Tongue (tissue), 2 donors: ENCODE data around the gene ZFHX3. TPM values are rescaled to one million over a fixed set of nuclear protein-coding genes. Genes with fewer than 3 reads are reported as not detected.

Experiments
- DNase-seq: peaks from one replicate; pipeline ENCODE4 v3.0.0-alpha.2; 2015
- total RNA-seq: library from RNA; depleted of rRNA; stranded (reverse); fragments of >200 nt; gene quantifications from one replicate; pipeline ENCODE4 v1.2.3, GENCODE V29; 2014

The ZFHX3 gene
- total RNA-seq, 1 donor from 2014 or later, result 12.7 TPM

DNA sequence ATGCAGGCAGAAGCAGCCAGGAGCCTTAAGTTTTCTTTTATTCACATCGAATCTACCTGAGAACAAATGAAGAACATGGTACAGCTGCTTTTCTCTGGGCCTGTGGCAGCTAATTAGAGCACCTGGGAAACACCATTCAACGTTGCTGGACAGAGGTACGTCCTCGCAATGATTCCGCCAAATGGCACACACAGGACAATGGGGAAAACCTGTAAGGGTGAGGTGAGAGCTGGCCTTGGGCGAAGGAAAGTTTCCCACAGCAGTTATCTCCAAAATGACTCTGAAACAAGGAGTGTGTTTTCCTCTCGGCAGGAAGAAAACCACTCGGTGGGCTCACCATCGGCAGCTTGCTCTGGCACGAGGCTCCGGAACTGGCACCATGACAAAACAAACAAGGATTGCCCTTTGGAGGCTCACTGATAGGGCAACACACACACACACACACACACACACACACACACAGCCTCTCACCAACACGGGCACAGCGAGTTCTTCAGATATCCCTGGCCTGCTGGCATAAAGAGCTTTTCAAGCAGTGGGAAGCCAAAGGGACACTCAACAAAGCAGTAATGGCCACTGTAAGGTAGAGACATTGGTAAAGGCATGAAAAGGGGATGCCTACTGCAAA, 73.7 kb downstream of the ZFHX3 start:
- no peak for DNase-seq

GRCh38 chr16:72972878-72973571, 74.9 kb downstream of the ZFHX3 start:
- DNase-seq, result no peak

GRCh38 chr16:72971370-72971769, 76.6 kb downstream of the ZFHX3 start:
- no peak for DNase-seq

GRCh38 chr16:72970656-72971055, 77.3 kb downstream of the ZFHX3 start:
- no peak for DNase-seq

GRCh38 chr16:72969812-72970211, 78.1 kb downstream of the ZFHX3 start:
- no peak for DNase-seq

DNA sequence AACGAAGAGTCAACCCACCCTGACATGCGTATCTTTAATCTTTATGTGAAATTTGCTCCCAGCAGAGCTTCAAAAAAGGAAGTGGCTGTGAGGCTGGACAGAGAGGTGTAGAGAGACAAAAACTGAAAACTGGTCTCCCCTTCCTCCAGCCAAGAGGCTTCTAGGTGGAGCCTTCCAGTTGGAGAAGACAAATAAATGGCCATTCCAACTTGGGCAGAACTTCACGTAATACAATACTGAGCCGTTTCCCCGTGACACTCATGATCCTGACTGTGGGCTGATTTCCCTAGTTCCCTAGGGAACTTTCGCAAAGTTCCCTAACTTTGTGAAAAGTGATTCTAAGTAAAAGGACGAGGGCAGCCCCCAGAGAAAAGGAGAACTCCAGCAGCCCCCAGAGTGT, 78.8 kb downstream of the ZFHX3 start:
- no peak for DNase-seq

- DNase-seq, result no peak
Measured at GRCh38 chr16:72967941-72968340, 80.0 kb downstream of the ZFHX3 start.

DNA sequence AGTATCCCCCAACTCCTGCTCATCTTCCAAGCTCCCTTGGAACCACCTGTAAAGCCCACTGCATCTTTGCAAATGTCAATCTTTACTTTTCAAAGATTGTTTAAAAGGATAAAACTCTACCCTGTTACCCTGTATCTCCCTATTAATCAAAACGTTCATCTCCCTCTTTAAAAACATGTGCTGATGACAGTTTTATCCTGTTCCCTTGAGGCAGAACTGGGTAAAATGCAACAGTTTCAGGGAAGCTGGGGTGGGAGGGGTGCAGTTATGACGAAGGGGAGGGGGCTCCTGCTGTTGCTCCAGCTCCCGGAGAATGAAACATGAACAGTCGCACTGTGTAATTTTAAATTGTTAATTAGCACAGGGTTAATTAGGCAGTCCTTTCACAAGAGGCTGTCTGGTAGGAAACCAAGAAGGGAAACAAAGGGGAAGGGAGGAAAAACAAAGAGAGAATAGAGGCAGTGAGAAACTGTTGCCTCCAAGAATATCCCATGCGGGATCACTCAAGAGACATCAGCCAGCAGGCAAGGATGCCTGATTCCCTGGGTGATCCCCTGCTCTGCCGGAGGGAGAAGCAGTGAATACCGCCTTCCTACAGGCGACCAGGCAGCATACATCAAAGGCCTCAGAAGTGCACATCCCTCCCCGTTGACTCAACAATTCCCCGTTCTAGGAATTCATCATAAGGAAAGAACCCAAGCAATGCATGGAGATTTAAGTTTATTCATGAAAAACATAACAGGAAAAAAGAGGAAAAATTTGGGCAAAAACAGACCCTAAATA, 84.2 kb downstream of the ZFHX3 start:
- DNase-seq, result no peak

- no peak for DNase-seq
Measured at GRCh38 chr16:72962347-72962746, 85.6 kb downstream of the ZFHX3 start.

GRCh38 chr16:72961863-72962262, 86.1 kb downstream of the ZFHX3 start:
- DNase-seq, result no peak

DNA sequence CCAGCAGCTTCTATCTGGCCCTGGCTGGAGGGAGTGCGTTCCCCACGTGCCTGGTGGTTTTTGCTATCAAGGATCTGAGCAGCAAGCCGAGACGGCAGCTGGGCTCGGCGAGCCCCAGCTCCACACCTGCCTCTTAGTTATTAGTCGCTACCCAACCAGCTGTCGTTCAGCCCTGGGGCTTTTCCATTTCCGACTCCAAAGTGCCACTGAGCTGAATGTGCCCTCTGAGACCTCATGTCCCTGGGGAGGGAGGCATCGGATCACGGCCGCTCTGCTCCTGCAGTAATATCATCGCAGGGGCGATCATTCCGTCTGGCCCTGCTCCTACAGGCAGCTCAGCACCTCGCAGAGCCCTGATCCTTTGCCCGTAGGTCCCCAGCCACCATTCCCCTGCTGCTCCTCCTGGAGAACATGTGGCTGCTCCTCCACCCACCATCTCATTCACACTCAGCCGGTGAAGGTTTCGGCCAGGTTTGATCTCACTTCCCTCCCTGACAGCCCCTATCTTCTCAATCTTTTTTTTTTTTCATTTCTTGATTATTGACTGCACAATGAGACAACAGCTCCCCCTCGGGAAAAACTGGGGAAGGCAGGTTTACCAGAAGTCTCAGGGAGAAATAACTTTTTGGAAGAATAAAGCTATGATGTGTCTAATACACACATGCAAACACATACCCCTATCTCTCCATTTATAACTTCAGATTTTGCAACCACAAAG, 86.7 kb downstream of the ZFHX3 start:
- peak; percentile 89 for DNase-seq

GRCh38 chr16:72960101-72960500, 87.8 kb downstream of the ZFHX3 start:
- DNase-seq, result no peak

- no peak for DNase-seq
Measured at GRCh38 chr16:72959301-72959996, 88.5 kb downstream of the ZFHX3 start.

GRCh38 chr16:72958522-72959076, 89.3 kb downstream of the ZFHX3 start:
- DNase-seq, result no peak

- no peak for DNase-seq
Measured at GRCh38 chr16:72957303-72958277, 90.3 kb downstream of the ZFHX3 start.

- DNase-seq, result no peak
Measured at GRCh38 chr16:72956124-72957064, 91.5 kb downstream of the ZFHX3 start.

DNA sequence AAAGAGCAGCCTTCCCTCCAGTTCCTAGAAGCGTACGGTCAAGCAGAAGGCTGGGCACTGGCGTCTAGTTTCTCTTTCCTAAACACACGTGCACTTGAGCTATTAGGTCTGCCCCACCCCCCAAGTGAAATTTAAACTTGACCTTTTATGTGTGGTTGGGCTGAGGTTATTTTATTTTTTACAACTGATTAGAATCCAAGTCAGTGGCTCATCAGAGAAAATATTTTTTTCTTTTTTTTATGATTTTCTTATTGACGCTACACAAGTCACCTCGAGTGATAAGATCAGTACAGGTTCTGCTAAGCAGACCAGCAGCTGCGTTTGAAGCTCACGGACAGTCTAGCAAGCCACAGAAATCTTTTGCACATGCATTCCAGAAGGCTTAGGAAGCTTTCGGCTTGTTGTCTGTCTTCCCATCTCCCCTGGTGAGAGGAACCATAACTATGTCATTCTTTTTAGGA, 95.1 kb downstream of the ZFHX3 start:
- no peak for DNase-seq

DNA sequence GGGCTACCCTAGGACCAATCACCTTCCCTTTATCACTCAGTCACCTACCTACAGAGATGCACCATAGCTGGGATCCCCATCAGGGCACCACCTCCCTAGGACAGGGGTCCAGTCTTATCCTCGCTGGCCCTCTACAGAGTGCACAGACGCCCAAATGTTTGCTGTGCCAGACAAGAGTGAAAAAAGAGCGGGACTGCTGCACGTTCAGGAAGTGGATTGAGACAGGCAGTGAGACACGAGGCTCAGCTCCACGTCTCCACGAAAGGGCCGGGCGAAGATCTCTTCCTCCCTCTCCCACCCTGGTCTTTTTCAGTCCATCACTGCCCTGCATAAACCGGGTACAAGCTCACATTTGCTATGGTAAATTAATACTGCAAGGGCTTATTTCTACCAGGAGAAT, 95.5 kb downstream of the ZFHX3 start:
- no peak for DNase-seq

DNA sequence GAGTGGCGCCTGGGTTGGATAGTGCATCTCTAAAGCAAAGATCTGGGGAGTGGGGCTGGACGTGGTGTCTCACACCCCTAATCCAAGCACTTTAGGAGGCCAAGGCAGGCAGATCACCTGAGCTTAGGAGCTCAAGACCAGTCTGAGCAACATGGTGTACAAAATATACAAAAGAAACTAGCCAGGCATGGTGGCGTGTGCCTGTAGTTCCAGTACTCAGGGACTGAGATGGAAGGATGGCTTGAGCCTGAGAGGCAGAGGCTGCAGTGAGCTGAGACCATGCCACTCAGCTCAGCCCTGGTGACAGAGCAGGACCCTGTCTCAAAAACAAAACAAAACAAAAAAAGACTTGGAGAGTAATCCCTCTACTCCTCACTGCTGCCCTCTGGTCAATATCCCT, 96.0 kb downstream of the ZFHX3 start:
- no peak for DNase-seq
